ENCODE measurements around the gene MDN1. TPM values are rescaled to one million over a fixed set of nuclear protein-coding genes. Genes with fewer than 3 reads are reported as not detected.
"Not testable (repeated sequence)": the region's sequence is repeated elsewhere in the genome, so short reads cannot be mapped to it uniquely, and the experiment has no call there.

Gene MDN1
- total and polyA plus RNA-seq, 10 donors = 23.0 to 56.3 (median 36.7) TPM

DNA sequence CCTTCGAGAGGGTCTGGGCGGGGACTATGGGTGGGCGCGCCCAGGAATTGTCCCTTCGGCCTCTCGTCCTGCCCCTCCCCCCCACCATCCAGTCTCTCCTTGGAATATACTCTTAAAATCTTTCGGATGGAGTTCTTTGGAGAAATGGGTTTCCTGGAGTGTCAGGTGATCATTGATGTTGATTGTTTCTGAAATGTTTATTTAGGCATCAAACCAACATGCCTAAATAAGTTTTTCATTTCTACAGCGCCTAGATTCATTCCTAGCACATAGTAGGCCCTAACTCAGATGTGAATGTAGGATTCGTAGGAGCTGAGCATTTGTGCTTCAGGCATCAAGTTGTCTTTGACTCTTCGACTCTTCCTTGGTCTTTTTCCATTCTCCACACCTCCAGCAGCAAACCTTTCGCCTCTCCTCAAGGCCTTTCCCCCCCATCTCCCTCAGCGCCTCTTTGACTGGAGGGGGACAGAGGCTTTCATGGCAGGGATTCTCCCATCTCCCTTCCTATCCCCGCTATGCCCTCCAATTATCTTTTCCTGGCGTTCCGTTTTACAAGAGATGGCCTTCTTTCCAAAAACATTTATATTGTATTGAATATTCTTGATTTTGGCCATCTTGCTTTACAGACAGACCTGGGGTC is 10.7 kb upstream of the MDN1 start:
- H3K36me3 ChIP-seq = peaks cover 0 to 37% (median 12%) of the 10 kb centered on the region in 6 donors
- 9 to 16% (median 14%) methylated on average over 15 of the region's 15 CpGs for WGBS, 5 donors
- H3K4me1 ChIP-seq = peaks cover 18 to 46% (median 31%) of the 10 kb centered on the region in 6 donors
- peak overlapping the region; percentile 78 to 96 (median 94) for H3K4me3 ChIP-seq
- TF ChIP-seq, protein P1, sequence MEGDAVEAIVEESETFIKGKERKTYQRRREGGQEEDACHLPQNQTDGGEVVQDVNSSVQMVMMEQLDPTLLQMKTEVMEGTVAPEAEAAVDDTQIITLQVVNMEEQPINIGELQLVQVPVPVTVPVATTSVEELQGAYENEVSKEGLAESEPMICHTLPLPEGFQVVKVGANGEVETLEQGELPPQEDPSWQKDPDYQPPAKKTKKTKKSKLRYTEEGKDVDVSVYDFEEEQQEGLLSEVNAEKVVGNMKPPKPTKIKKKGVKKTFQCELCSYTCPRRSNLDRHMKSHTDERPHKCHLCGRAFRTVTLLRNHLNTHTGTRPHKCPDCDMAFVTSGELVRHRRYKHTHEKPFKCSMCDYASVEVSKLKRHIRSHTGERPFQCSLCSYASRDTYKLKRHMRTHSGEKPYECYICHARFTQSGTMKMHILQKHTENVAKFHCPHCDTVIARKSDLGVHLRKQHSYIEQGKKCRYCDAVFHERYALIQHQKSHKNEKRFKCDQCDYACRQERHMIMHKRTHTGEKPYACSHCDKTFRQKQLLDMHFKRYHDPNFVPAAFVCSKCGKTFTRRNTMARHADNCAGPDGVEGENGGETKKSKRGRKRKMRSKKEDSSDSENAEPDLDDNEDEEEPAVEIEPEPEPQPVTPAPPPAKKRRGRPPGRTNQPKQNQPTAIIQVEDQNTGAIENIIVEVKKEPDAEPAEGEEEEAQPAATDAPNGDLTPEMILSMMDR (IDR thresholded peaks at IDR 0.05 in 8 of 11, conservative IDR thresholded peaks at IDR 0.05 in 3 of 11) = no peak
- no peak for TF ChIP-seq POLR2AphosphoS5 (IDR thresholded peaks at IDR 0.05)
- no peak for TF ChIP-seq POLR2A (IDR thresholded peaks at IDR 0.05)
- no peaks in the 10 kb centered on the region for H3K27me3 ChIP-seq (replicated peaks in 1 of 7)
- no peaks in the 10 kb centered on the region for H3K9me3 ChIP-seq
- peak overlapping the region; percentile 72 to 94 (median 88) for H3K27ac ChIP-seq
- intact Hi-C loops (cut with DNase I; ENCODE audit: low total_unique reads) = no loop called here
- DNase-seq = no peak

DNA sequence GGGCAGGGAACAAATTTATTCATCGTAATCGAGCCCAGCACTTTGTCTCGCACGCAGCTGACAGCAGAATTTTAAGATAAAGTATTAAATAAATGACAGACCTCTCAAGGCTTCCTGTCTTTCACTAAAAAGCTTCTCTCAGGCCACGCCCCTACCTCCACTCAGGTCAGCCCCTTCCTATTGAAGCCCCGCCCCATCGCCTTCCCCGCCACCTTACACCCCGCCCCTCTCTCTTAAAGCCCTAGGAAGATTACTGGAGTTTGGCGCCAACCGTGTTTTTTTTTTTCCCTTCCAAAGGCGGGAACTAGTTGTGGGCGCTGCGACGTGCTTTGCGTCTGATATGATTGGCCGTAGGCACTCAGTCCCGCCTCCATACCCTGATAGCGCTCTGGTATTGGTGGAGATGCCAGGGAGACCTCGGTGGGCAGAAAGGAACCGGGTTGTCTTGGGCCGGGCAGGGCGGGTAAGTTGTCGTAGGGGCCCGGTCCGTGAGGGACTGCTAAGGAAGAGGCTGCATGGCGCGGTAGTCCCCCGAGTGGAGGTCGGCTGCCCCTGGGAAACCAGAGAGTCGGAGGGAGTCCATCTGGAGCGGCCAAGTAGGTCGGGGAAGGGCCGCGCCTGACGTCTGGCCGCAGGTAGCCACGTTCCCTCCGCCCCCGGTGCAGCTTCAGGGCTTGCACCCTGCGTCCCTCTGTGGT is 10.0 kb upstream of the MDN1 start, which contains the start of gene CASP8AP2:
Gene CASP8AP2, plus strand, starts transcription at position 409 of the 698 bp plus-strand sequence.
- intact Hi-C loops (cut with DNase I; ENCODE audit: low total_unique reads) = no loop called here
- H3K9me3 ChIP-seq = no peaks in the 10 kb centered on the region
- peaks cover 0 to 36% (median 12%) of the 10 kb centered on the region in 6 donors for H3K36me3 ChIP-seq
- TF ChIP-seq POLR2AphosphoS5 (IDR thresholded peaks at IDR 0.05) (peak; percentile 84 to 92 (median 87)), POLR2A (IDR thresholded peaks at IDR 0.05) (peak in 1 of 3 donors; percentile 58)
- TF ChIP-seq, protein P1 (IDR thresholded peaks at IDR 0.05 in 8 of 11, conservative IDR thresholded peaks at IDR 0.05 in 3 of 11) = peak in 1 of 11 experiments; percentile 23
- 0 to 1% (median 0%) methylated on average over 32 to 41 of the region's 41 CpGs for WGBS, 5 donors
- H3K27me3 ChIP-seq (replicated peaks in 1 of 7) = no peaks in the 10 kb centered on the region
- peak; percentile 95 for DNase-seq
- peaks cover 12 to 39% (median 25%) of the 10 kb centered on the region in 6 donors for H3K4me1 ChIP-seq
- peak within 1 kb of the TSS; percentile 78 to 96 (median 94) for H3K4me3 ChIP-seq
- peak within 1 kb of the TSS; percentile 76 to 94 (median 92) for H3K27ac ChIP-seq

DNA sequence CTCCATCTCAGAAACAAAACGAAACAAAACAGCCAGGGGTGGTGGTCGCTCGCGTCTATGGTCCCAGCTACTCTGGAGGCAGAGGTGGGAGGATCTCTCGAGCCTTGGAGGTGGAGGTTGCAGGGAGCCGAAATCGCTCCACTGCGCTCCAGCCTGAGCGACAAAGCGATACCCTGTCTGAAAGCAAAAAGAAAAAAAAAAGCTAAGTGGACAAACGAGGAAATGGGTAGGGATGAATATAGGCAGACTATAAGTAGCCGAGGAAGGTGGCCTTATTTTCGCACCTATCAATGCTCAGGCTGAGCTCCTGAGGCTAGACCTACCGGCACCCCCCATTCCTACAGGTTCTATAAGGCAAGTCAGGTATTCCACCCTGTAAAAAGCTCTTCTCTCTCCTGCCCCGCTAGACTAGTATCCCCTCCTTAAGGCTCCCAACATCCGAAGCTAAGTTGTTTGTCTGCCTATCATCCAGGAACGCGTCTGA is 9.4 kb upstream of the MDN1 start:
- Histone ChIP-seq H3K27me3 (replicated peaks in 1 of 7) (no peaks in the 10 kb centered on the region), H3K4me1 (peaks cover 7 to 33% (median 19%) of the 10 kb centered on the region in 6 donors), H3K27ac (peak overlapping the region; percentile 76 to 94 (median 92)), H3K9me3 (no peaks in the 10 kb centered on the region), H3K36me3 (peaks cover 0 to 30% (median 12%) of the 10 kb centered on the region in 6 donors), H3K4me3 (peak overlapping the region; percentile 78 to 96 (median 94))
- TF ChIP-seq, protein P1 (IDR thresholded peaks at IDR 0.05 in 8 of 11, conservative IDR thresholded peaks at IDR 0.05 in 3 of 11) = no peak
- TF ChIP-seq POLR2A (IDR thresholded peaks at IDR 0.05) = no peak
- WGBS, 5 donors = 0 to 7% (median 2%) methylated on average over 18 of the region's 18 CpGs
- DNase-seq = peak; percentile 81
- intact Hi-C loops (cut with DNase I; ENCODE audit: low total_unique reads) = no loop called here

DNA sequence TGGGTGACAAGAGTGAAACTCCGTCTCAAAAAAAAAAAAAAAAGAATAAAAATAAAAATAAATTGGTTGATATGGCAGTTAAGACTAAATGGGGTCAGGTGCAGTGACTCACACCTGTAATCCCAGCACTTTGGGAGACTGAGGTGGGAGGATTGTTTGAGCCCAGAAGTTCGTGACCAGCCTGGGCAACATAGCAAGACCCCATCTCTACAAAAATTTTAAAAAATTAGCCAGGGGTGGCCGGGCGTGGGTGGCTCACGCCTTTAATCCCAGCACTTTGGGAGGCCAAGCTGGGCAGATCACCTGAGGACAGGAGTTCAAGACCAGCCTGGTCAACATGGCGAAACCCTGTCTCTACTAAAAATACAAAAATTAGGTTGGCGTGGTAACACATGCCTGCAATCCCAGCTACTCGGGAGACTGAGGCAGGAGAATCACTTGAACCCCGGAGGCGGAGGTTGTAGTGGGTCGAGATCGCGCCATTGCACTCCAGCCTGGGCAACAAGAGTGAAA is 8.9 kb upstream of the MDN1 start:
- H3K27ac ChIP-seq = peak overlapping the region; percentile 76 to 94 (median 92)
- H3K36me3 ChIP-seq = peaks cover 0 to 25% (median 12%) of the 10 kb centered on the region in 6 donors
- intact Hi-C loops (cut with DNase I; ENCODE audit: low total_unique reads); H3K27me3 ChIP-seq (replicated peaks in 1 of 7); H3K9me3 ChIP-seq; DNase-seq: not testable (repeated sequence)
- WGBS, 5 donors = 46 to 58% (median 50%) methylated on average over 12 to 13 of the region's 13 CpGs
- peaks cover 7 to 33% (median 19%) of the 10 kb centered on the region in 6 donors for H3K4me1 ChIP-seq
- H3K4me3 ChIP-seq = peak overlapping the region; percentile 78 to 96 (median 94)
